K562 (cell line): ENCODE results near the gene PTPRM. TPM values are rescaled to one million over a fixed set of nuclear protein-coding genes. Genes with fewer than 3 reads are reported as not detected.

Experiments
- BACH1 ChIP-seq: fragments of 200-800 bp; sonication (Bioruptor generic); IDR thresholded peaks from 2 replicates; pipeline ENCODE4 v1.6.1; 2016; ENCODE audit warnings: missing genetic modification characterization, missing compliant biosample characterization
- BRF2 ChIP-seq: IDR thresholded peaks from 3 replicates; pipeline ENCODE4 v1.6.1; 2011; ENCODE audit warnings: borderline replicate concordance, mild to moderate bottlenecking; ENCODE audit not compliant: insufficient read length, insufficient read depth
- C11orf30 ChIP-seq: fragments of 450-650 bp; IDR thresholded peaks from 2 replicates; pipeline ENCODE4 v1.6.1; 2016; ENCODE audit warnings: low read depth, mild to moderate bottlenecking
- CTBP1 ChIP-seq: fragments of 450-650 bp; IDR thresholded peaks from 2 replicates; pipeline ENCODE4 v1.6.1; 2016; ENCODE audit warnings: borderline replicate concordance
- DDX20 ChIP-seq: fragments of 450-650 bp; IDR thresholded peaks from 2 replicates; pipeline ENCODE4 v1.6.1; 2016; ENCODE audit warnings: missing genetic modification characterization, low read depth, mild to moderate bottlenecking, missing compliant biosample characterization, moderate library complexity
- DMBX1 ChIP-seq: fragments of 250-450 bp; sonication (Bioruptor Pico); IDR thresholded peaks from 2 replicates; pipeline ENCODE4 v1.8.0; 2022; ENCODE audit warnings: inconsistent platforms, mild to moderate bottlenecking, moderate library complexity, borderline replicate concordance
- GABPA ChIP-seq: fragments of 200-800 bp; sonication (Bioruptor generic); conservative IDR thresholded peaks from 2 replicates; pipeline ENCODE4 v1.6.1; 2016; ENCODE audit warnings: low read depth, missing genetic modification characterization, missing compliant biosample characterization
- MAFF ChIP-seq: IDR thresholded peaks from 2 replicates; pipeline ENCODE4 v1.6.1; 2012; ENCODE audit warnings: low read length, improper control_type of control experiment
- MAFK ChIP-seq: IDR thresholded peaks from 2 replicates; pipeline ENCODE4 v1.6.1; 2011; ENCODE audit warnings: low read length, improper control_type of control experiment
- MNT ChIP-seq, 2 experiments: fragments of 450-650 bp; conservative IDR thresholded peaks; 2 replicates each; pipeline ENCODE4 v1.6.1; 2017; ENCODE audit warnings: mild to moderate bottlenecking in 2 of 2, moderate library complexity in 2 of 2
- NFRKB ChIP-seq: fragments of 450-650 bp; IDR thresholded peaks from 2 replicates; pipeline ENCODE4 v1.6.1; 2016; ENCODE audit warnings: low read depth
- TAL1 ChIP-seq: fragments of 450-650 bp; IDR thresholded peaks from 2 replicates; pipeline ENCODE4 v1.6.1; 2016; ENCODE audit warnings: mild to moderate bottlenecking
- TCF7 ChIP-seq: sonication (generic); IDR thresholded peaks from 2 replicates; pipeline ENCODE4 v1.6.1; 2016; ENCODE audit warnings: antibody characterized with exemption, borderline replicate concordance
- TEAD1 ChIP-seq, 2 experiments: fragments of 450-650 bp in 1 of 2; sonication (generic) in 1 of 2; formaldehyde crosslinking; IDR thresholded peaks; 2 replicates each; pipeline versions ENCODE4 v1.4.0 to v1.8.0; 2020 to 2022; ENCODE audit warnings: mild to moderate bottlenecking in 2 of 2, missing genetic modification reagents in 1 of 2
- YY1 ChIP-seq, 3 experiments: IDR thresholded peaks; 2 replicates each; pipeline ENCODE4 v1.6.1; 2011; ENCODE audit warnings: low read length in 2 of 3, mild to moderate bottlenecking in 2 of 3, moderate library complexity in 2 of 3, borderline replicate concordance in 1 of 3, control low read depth in 1 of 3, low read depth in 1 of 3; ENCODE audit not compliant: insufficient read depth in 3 of 3, insufficient replicate concordance in 2 of 3, control insufficient read depth in 1 of 3, insufficient read length in 1 of 3; ENCODE audit errors: extremely low read depth in 1 of 3
- ZBTB12 ChIP-seq: fragments of 250-450 bp; sonication (Bioruptor Pico); IDR thresholded peaks from 2 replicates; pipeline ENCODE4 v1.4.0; 2020
- ZNF175 ChIP-seq: fragments of 200-800 bp; sonication (Bioruptor generic); IDR thresholded peaks from 2 replicates; pipeline ENCODE4 v1.6.1; 2016; ENCODE audit warnings: low read depth, mild to moderate bottlenecking, missing genetic modification characterization, missing compliant biosample characterization
- ZNF239 ChIP-seq: fragments of 250-450 bp; sonication (Bioruptor Pico); IDR thresholded peaks from 2 replicates; pipeline ENCODE4 v1.4.0; 2020; ENCODE audit warnings: mild to moderate bottlenecking
- ZNF316 ChIP-seq: fragments of 450-650 bp; IDR thresholded peaks from 2 replicates; pipeline ENCODE4 v1.6.1; 2016
- ZNF398 ChIP-seq: fragments of 250-450 bp; sonication (Bioruptor Pico); IDR thresholded peaks from 2 replicates; pipeline ENCODE4 v1.8.0; 2021; ENCODE audit warnings: moderate library complexity, mild to moderate bottlenecking, inconsistent platforms
- ZNF408 ChIP-seq: fragments of 250-450 bp; sonication (Bioruptor Pico); IDR thresholded peaks from 2 replicates; pipeline ENCODE4 v1.4.0; 2020; ENCODE audit warnings: low read depth, mild to moderate bottlenecking, moderate library complexity
- ZNF766 ChIP-seq: fragments of 200-800 bp; sonication (Bioruptor generic); conservative IDR thresholded peaks from 2 replicates; pipeline ENCODE4 v1.6.1; 2016; ENCODE audit warnings: missing genetic modification characterization, missing compliant biosample characterization
- polyA plus RNA-seq, 8 experiments: library from polyadenylated mRNA; depleted of rRNA in 4 of 8; stranded (reverse) in 5 of 8; unstranded in 3 of 8; fragments of >200 nt; fragmentation: Nextera tagmentation in 2 of 8; fragmentation: Illumina TruSeq in 1 of 8; extraction: Ambion mirVana in 2 of 8; extraction: Trizol in 1 of 8; gene quantifications; 2 replicates each; pipeline versions ENCODE4 v1.2.1 to v1.2.3, GENCODE V29; 2011 to 2014; ENCODE audit warnings: inconsistent platforms in 1 of 8, missing spikeins in 1 of 8
- total RNA-seq, 7 experiments: library from RNA; depleted of rRNA in 6 of 7; stranded (reverse); fragments of >200 nt in 6 of 7; fragmentation: Illumina TruSeq in 2 of 7; extraction: Trizol in 2 of 7; gene quantifications; 2 replicates each; pipeline versions ENCODE4 v1.2.1 to v1.2.3, GENCODE V29; 2011 to 2021; ENCODE audit warnings: low replicate concordance in 1 of 7

PTPRM gene
- total and polyA plus RNA-seq, 9 of the 15 experiments (the other 6 are each of a cell fraction or from before 2014, with no cell fraction given), result 0.03 to 0.16 (median 0.08) TPM; not detected in 3

GRCh38 chr18:8142131-8142711, 575.1 kb downstream of the PTPRM start (continued):
- peak in 1 of 3 experiments; percentile 47 for TF ChIP-seq YY1 (IDR thresholded peaks at IDR 0.05; ENCODE audit: borderline replicate concordance in 1 of 3, control insufficient read depth in 1 of 3, extremely low read depth in 1 of 3, insufficient read depth in 3 of 3, insufficient read length in 1 of 3, insufficient replicate concordance in 2 of 3, low read depth in 1 of 3, low read length in 2 of 3)
- no peak for TF ChIP-seq MNT (conservative IDR thresholded peaks at IDR 0.05)
- TF ChIP-seq CTBP1, result 0 out of 2 replicates have a peak, but pooled peaks have one; percentile 11
- TF ChIP-seq DDX20 (tag), result peak; percentile 9; the same call in 1 of the 2 replicates
- TF ChIP-seq BRF2, result no peak
- TF ChIP-seq ZNF175 (CRISPR knock-in tag), result 0 out of 2 replicates have a peak, but pooled peaks have one; percentile 34
- peak; percentile 14; the same call in 1 of the 2 replicates for TF ChIP-seq ZNF239
- no peak for TF ChIP-seq ZNF398
- TF ChIP-seq C11orf30, result peak; percentile 75
- peak; percentile 69 for TF ChIP-seq ZNF316
- TF ChIP-seq TAL1, result no peak
- peak; percentile 23; the same call in 1 of the 2 replicates for TF ChIP-seq MAFF
- TF ChIP-seq TEAD1 (CRISPR knock-in tag; IDR thresholded peaks at IDR 0.05), result 0 out of 4 replicates have a peak, but pooled peaks of 1 of the 2 experiments have one; percentile 19
- no peak for TF ChIP-seq ZNF766
- TF ChIP-seq ZNF408 (CRISPR knock-in tag), result no peak
- peak; percentile 44 for TF ChIP-seq GABPA
- TF ChIP-seq TCF7, result no peak
- TF ChIP-seq ZBTB12 (CRISPR knock-in tag), result 0 out of 2 replicates have a peak, but pooled peaks have one; percentile 22
- peak; percentile 48; the same call in 1 of the 2 replicates for TF ChIP-seq MAFK
- TF ChIP-seq NFRKB, result peak; percentile 68; the same call in 1 of the 2 replicates
- 0 out of 2 replicates have a peak, but pooled peaks have one; percentile 13 for TF ChIP-seq DMBX1
- peak; percentile 75 for TF ChIP-seq BACH1
